Measurements from ENCODE around the gene SMU1.
A peak's percentile ranks its signal among the peaks of the same experiment; 100 is the strongest.

The SMU1 gene

DNA sequence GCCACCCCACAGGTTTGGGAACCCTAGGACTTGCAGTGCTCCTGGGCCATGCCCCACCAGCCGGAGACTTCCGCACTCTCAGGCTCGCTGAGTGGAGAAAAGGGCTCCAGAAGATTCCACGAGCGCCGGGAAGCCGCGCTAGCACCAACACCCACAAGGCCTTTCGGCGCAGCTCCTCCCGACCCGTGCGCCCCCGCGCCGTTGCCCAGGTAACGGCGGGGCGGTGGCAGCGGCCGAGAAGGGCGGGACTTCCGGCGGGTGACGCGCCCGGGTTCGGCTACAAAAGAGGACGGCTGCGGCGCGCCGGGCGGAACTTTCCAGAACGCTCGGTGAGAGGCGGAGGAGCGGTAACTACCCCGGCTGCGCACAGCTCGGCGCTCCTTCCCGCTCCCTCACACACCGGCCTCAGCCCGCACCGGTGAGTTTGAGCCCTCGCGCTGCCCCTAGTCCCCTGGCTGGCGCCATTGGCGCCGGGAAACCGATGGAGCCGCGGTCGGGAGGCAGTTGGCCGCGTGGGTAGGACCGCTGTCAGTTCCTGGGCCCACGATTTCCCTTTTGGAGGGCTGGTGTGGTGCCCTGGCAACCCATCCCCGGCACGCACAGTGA is 51.4 kb downstream of the SMU1 start, which contains the start of gene DNAJA1:
Gene DNAJA1 (plus strand): TSS at position 308 of the 606 bp plus-strand sequence. CDS start 1,212 bp downstream, outside the sequence.
- peak; percentile 97 for DNase-seq (ENCODE audit: low spot score)
- TF ChIP-seq, protein P1, sequence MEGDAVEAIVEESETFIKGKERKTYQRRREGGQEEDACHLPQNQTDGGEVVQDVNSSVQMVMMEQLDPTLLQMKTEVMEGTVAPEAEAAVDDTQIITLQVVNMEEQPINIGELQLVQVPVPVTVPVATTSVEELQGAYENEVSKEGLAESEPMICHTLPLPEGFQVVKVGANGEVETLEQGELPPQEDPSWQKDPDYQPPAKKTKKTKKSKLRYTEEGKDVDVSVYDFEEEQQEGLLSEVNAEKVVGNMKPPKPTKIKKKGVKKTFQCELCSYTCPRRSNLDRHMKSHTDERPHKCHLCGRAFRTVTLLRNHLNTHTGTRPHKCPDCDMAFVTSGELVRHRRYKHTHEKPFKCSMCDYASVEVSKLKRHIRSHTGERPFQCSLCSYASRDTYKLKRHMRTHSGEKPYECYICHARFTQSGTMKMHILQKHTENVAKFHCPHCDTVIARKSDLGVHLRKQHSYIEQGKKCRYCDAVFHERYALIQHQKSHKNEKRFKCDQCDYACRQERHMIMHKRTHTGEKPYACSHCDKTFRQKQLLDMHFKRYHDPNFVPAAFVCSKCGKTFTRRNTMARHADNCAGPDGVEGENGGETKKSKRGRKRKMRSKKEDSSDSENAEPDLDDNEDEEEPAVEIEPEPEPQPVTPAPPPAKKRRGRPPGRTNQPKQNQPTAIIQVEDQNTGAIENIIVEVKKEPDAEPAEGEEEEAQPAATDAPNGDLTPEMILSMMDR (IDR thresholded peaks at IDR 0.05): no peak
- Histone ChIP-seq H3K27ac (peak within 1 kb of the TSS; percentile 90 to 97), H3K4me3 (peak within 1 kb of the TSS; percentile 87)

DNA sequence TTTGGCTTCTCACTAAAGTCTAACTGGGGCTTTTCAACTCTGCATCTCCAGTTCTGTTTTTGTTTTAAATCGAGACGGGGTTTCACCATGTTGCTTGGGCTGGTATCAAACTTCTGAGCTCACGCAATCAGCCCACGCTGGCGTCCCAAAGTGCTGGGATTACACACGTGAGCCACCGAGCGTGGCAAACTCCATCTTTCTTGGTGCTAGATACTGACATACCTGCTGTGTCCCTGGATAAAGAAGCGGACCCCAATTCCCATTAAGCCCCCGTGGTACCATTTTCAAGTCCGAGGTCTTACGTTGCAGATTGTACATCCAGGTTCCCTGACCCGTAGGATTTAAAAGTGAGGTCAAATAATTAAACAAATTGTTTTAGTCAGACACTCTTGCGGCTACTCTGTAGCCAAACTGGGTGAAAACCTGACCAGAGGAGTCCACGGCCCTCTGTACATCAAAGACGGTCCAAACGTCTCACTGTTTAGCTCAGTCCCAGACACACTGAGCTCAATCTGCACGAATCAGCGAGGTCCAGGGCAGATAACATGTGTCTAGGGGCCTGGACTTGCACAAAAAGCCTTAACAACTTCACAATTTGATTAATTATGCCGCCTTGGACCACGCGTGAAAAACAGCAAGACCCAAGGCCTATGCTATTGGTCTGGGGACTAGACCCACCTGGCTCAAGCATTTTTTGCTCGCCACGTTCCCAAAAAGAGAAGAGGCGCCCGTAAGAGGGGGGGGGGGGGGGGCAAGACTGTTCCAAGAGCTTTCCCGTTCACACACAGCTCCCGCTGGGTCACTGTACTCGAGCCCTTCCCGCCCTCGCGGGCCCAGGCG is 52.1 kb downstream of the SMU1 start:
- DNase-seq (ENCODE audit: low spot score): no peak
- TF ChIP-seq, protein P1 (IDR thresholded peaks at IDR 0.05): no peak
- peak overlapping the region; percentile 87 for H3K4me3 ChIP-seq
- peak overlapping the region; percentile 90 to 97 for H3K27ac ChIP-seq

DNA sequence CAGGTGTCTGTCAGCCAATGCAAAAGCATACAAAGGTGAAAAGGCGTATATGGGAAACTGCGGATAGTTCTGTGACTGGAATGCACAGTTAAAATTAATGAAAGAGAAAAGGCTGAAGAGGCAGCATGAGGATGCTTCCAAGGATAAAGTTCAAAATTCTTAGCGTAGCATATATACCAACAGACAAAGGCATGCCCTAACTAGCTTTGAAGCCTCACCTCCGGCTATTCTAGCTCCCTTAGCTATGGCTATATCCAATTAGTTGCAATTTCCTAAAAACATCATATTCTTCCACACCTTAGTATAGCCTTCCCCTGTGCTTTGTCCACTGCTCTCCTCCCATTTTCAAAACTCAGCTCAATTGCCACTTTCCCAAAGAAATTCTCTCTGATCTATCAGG is 52.8 kb downstream of the SMU1 start:
- no peak for DNase-seq (ENCODE audit: low spot score)
- TF ChIP-seq, protein P1 (IDR thresholded peaks at IDR 0.05): no peak
- H3K4me3 ChIP-seq: peak overlapping the region; percentile 87
- peak overlapping the region; percentile 90 to 97 for H3K27ac ChIP-seq

DNA sequence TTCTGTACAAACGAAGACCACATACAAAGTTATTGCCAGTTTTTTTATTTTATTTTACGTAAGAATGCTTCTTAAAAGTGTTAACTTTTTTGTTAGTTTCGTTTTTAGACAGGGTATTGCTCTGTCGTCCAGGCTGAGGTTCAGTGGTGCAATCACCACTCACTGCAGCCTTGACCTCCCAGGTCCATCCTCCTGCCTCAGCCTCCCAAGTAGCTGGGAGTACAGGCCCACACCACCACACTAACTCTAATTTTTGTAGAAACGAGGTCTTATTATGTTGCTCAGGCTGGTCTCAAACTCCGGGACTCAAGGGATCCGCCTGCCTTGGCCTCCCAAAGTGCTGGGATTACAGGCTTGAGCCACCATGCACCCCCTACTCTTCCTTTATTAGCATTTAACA is 53.7 kb downstream of the SMU1 start:
- Histone ChIP-seq H3K27ac (no peak overlapping the region), H3K4me3 (no peak overlapping the region)
- no peak for DNase-seq (ENCODE audit: low spot score)
- TF ChIP-seq, protein P1 (IDR thresholded peaks at IDR 0.05): no peak

DNA sequence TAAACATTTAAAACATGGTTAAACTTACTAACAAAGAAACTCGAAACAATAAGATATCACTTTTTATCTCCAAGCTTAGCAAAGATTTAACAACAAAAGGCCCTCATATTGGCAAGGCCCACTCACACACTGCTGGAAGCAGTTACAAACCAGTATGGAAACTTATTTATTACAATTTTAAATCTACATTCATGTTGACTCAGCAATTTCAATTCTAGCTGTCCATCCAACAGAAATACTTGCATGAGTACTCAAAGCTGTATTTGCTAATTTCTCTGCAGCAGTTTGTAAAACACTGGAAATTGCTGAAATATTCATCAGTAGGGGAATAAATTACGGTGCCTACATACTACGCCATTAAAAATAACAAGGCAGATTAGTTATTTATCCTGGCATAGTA is 54.2 kb downstream of the SMU1 start:
- H3K27ac ChIP-seq: no peak overlapping the region
- TF ChIP-seq, protein P1 (IDR thresholded peaks at IDR 0.05): no peak
- H3K4me3 ChIP-seq: no peak overlapping the region
- DNase-seq (ENCODE audit: low spot score): no peak

DNA sequence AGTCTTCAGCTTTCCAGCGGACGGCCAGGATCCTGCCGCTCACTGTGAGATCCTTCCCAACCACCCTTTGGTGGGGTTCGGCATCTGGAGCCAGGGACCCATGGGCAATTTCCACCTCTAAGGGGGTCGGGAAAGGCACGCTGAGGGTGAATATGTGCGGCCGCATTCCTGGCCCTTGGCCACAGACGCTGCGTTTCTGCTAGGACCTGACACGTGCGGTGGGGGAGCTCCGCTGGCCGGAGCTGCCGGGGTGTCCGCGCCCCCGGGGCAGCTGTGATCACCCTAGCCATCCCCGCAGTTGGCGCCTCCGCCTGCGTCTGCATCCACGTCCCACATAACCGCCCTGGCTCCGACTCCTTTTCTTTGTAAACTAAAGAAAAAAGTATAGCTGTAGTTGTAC is 56.7 kb downstream of the SMU1 start:
- Histone ChIP-seq H3K27ac (no peak overlapping the region), H3K4me3 (no peak overlapping the region)
- TF ChIP-seq, protein P1 (IDR thresholded peaks at IDR 0.05): no peak
- no peak for DNase-seq (ENCODE audit: low spot score)

Measured in coronary artery (tissue), 2 donors.